ENCODE data around the gene ANKRD33. TPM values are rescaled to one million over a fixed set of nuclear protein-coding genes. Genes with fewer than 3 reads are reported as not detected.

ANKRD33 gene, protein sequence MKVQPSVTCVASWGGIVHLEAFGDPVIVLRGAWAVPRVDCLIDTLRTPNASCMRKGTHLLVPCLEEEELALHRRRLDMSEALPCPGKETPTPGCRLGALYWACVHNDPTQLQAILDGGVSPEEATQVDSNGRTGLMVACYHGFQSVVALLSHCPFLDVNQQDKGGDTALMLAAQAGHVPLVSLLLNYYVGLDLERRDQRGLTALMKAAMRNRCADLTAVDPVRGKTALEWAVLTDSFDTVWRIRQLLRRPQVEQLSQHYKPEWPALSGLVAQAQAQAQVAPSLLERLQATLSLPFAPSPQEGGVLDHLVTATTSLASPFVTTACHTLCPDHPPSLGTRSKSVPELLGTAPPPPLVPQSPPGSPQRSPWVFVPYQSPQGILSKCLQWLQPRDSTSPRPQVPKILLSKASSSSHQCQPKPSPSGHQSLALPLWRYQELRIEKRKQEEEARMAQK
- 0.17 TPM for polyA plus RNA-seq (2013, experiment 1 of 4)
- polyA plus RNA-seq (2013, experiment 2 of 4) = 0.30 TPM
- 0.64 TPM for polyA plus RNA-seq (2013, experiment 3 of 4)
- polyA plus RNA-seq (2013, experiment 4 of 4) = 0.36 TPM

DNA sequence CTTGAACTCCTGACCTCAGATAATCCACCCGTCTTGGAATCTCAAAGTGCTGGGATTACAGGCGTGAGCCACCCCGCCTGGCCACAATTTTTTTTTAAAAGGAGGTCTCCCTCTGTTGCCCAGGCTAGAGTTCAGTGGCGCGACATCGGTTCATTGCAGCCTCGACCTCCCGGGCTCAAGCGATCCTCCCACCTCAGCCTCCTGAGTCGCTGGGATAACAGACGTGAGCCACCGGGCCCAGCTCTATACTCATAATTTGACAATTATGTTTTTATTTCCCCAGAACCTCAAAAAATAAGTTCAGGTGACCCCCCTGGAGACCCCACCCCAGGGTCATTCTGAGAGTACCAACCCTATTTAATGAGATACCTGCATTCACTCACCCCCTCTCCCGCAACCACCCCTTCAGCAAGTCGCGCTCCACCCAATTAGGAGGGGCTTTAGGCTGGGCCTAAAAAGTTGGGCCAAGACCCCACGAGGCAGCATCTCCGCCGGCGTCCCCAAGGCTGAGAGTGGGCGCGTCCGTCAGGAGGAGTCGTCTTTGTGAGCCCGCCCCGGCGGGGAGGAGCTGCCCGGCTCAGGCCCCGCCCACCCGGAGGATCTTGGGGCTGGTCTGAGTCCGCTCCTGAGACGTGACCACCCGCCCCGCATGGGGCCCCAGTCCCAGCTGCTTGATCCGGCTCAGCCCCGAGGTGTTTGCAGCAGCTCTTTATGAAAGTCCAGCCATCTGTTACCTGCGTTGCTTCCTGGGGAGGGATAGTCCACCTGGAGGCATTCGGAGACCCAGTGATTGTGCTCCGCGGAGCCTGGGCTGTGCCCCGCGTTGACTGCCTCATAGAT, at the start of gene ANKRD33:
ANKRD33 (plus strand) TSS at position 628 of the 840 bp plus-strand sequence; CDS start at position 712, 84 bp downstream.
- H3K27me3 ChIP-seq (ENCODE audit: control insufficient read depth, insufficient read depth, low read length, poor library complexity, severe bottlenecking) = peaks cover 3% of the 10 kb centered on the region
- H3K27ac ChIP-seq (ENCODE audit: insufficient read depth, low read depth, low read length, poor library complexity, severe bottlenecking) = no peak within 1 kb of the TSS
- no peaks in the 10 kb centered on the region for H3K4me1 ChIP-seq (ENCODE audit: control insufficient read depth, insufficient read depth, low read length)
- 58% methylated on average over 41 of the region's 41 CpGs for WGBS, 2 experiments
- H3K4me3 ChIP-seq (ENCODE audit: insufficient read depth, low read depth, low read length) = no peak within 1 kb of the TSS
- peaks cover 2% of the 10 kb centered on the region for H3K9me3 ChIP-seq (ENCODE audit: control insufficient read depth, low read length)
- no peaks in the 10 kb centered on the region for H3K36me3 ChIP-seq (ENCODE audit: control insufficient read depth, insufficient read depth, low read length)

DNA sequence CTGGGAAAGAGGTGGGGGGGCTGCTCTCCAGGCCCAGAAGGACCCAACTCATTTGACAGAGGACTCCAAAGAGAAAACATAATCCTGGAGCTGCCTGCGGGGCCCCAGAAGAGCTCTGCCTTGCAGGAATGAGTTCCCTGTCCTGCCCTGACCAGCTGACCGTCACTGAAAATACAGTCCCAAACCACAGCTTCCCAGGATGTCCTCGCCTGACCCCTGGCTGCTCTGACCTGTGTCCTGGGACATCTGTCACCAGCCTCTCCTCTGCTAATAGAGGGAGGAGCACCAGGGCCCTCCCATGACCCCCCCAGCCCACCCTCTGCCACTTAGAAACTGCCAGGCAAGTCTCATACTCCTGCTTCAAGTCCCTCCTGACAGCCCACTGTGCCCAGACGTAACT, 49.1 kb upstream of the ANKRD33 start:
- no peaks in the 10 kb centered on the region for H3K36me3 ChIP-seq (ENCODE audit: control insufficient read depth, insufficient read depth, low read length)
- H3K27me3 ChIP-seq (ENCODE audit: control insufficient read depth, insufficient read depth, low read length, poor library complexity, severe bottlenecking) = no peaks in the 10 kb centered on the region
- H3K27ac ChIP-seq (ENCODE audit: insufficient read depth, low read depth, low read length, poor library complexity, severe bottlenecking) = peak overlapping the region; percentile 88
- peaks cover 93% of the 10 kb centered on the region for H3K4me1 ChIP-seq (ENCODE audit: control insufficient read depth, insufficient read depth, low read length)
- H3K4me3 ChIP-seq (ENCODE audit: insufficient read depth, low read depth, low read length) = no peak overlapping the region
- WGBS, 2 experiments = 65 to 73% methylated on average over 4 of the region's 4 CpGs
- no peaks in the 10 kb centered on the region for H3K9me3 ChIP-seq (ENCODE audit: control insufficient read depth, low read length)

DNA sequence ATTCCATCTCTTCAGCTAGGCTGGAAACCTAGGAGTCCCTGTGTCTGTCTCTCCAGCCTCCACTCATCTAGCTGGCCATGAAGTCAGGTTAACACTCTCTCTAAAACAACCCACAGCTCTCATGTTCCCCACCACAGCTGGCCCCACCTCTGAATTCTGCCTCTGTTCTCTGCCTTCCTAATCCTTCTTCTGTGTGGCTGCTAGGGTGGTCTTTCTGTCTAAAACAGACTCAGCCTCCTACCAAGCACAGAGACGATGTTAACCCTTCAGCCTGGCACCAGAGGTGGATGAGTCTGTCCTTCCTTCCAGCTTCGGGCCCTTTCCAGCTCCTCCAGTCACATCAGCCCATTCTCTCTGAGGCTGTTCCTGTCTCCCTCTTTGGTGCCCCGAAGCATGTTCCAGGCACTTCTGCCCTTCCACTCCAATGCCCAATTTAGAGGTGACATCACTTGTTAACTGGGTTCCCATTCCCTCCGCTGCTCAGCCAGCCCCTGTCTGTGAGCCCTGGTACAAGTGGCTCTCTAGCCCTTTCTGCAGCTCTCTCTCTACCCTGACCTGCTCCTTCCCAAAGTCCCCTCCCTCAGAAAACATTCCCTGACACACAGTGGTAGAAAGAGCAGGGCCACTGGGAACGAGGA, 48.5 kb upstream of the ANKRD33 start:
- Histone ChIP-seq H3K4me3 (ENCODE audit: insufficient read depth, low read depth, low read length) (no peak overlapping the region), H3K36me3 (ENCODE audit: control insufficient read depth, insufficient read depth, low read length) (no peaks in the 10 kb centered on the region), H3K27ac (ENCODE audit: insufficient read depth, low read depth, low read length, poor library complexity, severe bottlenecking) (no peak overlapping the region), H3K4me1 (ENCODE audit: control insufficient read depth, insufficient read depth, low read length) (peaks cover 95% of the 10 kb centered on the region), H3K9me3 (ENCODE audit: control insufficient read depth, low read length) (no peaks in the 10 kb centered on the region), H3K27me3 (ENCODE audit: control insufficient read depth, insufficient read depth, low read length, poor library complexity, severe bottlenecking) (no peaks in the 10 kb centered on the region)
- WGBS, 2 experiments = 71 to 72% methylated on average over 5 of the region's 5 CpGs

DNA sequence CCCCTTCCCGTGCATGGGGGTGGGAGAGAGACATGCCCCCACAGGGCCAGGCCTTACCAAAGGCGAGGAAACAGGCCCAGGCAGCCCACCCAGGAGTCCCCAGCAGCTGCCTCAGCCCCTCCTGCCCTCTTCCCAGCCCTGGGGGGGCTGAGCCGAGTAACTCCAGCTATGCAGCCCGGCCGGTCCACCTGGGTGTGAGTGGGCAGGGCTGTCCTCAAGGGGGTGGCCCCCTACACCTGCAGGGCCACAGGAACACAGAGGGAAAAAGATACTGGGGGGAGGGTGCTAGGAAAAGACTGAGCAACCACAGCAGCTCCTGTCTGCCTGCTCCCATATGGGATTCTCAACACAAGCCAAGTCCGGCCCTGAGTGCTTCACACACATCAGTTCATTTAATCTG, 46.9 kb upstream of the ANKRD33 start:
- H3K4me1 ChIP-seq (ENCODE audit: control insufficient read depth, insufficient read depth, low read length) = peaks cover 96% of the 10 kb centered on the region
- 80 to 82% methylated on average over 6 of the region's 6 CpGs for WGBS, 2 experiments
- H3K27ac ChIP-seq (ENCODE audit: insufficient read depth, low read depth, low read length, poor library complexity, severe bottlenecking) = no peak overlapping the region
- no peaks in the 10 kb centered on the region for H3K9me3 ChIP-seq (ENCODE audit: control insufficient read depth, low read length)
- no peaks in the 10 kb centered on the region for H3K27me3 ChIP-seq (ENCODE audit: control insufficient read depth, insufficient read depth, low read length, poor library complexity, severe bottlenecking)
- H3K36me3 ChIP-seq (ENCODE audit: control insufficient read depth, insufficient read depth, low read length) = no peaks in the 10 kb centered on the region
- H3K4me3 ChIP-seq (ENCODE audit: insufficient read depth, low read depth, low read length) = no peak overlapping the region

DNA sequence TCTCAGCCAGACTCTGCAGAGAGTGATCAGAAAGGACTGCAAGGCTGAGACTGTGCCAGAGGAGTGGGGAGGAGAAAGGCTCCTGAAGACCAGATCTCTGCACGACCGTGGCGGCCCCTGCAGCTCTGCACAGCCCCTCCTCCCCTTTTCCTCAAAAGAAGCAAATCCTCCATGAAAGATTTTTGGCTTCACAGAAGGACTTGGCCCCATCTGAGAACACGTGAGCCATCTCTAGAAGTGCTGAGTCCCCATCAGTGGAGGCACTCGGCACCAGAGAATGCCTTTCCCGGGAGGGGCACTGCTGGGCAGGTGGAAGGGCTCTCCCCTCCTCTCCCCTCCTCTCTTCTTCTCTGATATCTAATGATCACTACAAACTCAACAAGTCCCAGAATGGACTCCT, 46.2 kb upstream of the ANKRD33 start:
- peaks cover 94% of the 10 kb centered on the region for H3K4me1 ChIP-seq (ENCODE audit: control insufficient read depth, insufficient read depth, low read length)
- no peak overlapping the region for H3K4me3 ChIP-seq (ENCODE audit: insufficient read depth, low read depth, low read length)
- no peak overlapping the region for H3K27ac ChIP-seq (ENCODE audit: insufficient read depth, low read depth, low read length, poor library complexity, severe bottlenecking)
- no peaks in the 10 kb centered on the region for H3K36me3 ChIP-seq (ENCODE audit: control insufficient read depth, insufficient read depth, low read length)
- no peaks in the 10 kb centered on the region for H3K9me3 ChIP-seq (ENCODE audit: control insufficient read depth, low read length)
- 28 to 30% methylated on average over 6 of the region's 6 CpGs for WGBS, 2 experiments
- no peaks in the 10 kb centered on the region for H3K27me3 ChIP-seq (ENCODE audit: control insufficient read depth, insufficient read depth, low read length, poor library complexity, severe bottlenecking)

GRCh38 chr12:51844854-51845253, 43.0 kb upstream of the ANKRD33 start:
- no peaks in the 10 kb centered on the region for H3K9me3 ChIP-seq (ENCODE audit: control insufficient read depth, low read length)
- no peak overlapping the region for H3K27ac ChIP-seq (ENCODE audit: insufficient read depth, low read depth, low read length, poor library complexity, severe bottlenecking)
- no peaks in the 10 kb centered on the region for H3K27me3 ChIP-seq (ENCODE audit: control insufficient read depth, insufficient read depth, low read length, poor library complexity, severe bottlenecking)
- H3K4me1 ChIP-seq (ENCODE audit: control insufficient read depth, insufficient read depth, low read length) = peaks cover 68% of the 10 kb centered on the region
- no peaks in the 10 kb centered on the region for H3K36me3 ChIP-seq (ENCODE audit: control insufficient read depth, insufficient read depth, low read length)
- H3K4me3 ChIP-seq (ENCODE audit: insufficient read depth, low read depth, low read length) = no peak overlapping the region
- WGBS, 2 experiments = 90 to 92% methylated on average over 4 of the region's 4 CpGs

GRCh38 chr12:51845482-51845881, 42.4 kb upstream of the ANKRD33 start:
- peaks cover 64% of the 10 kb centered on the region for H3K4me1 ChIP-seq (ENCODE audit: control insufficient read depth, insufficient read depth, low read length)
- 76% methylated on average over 7 of the region's 7 CpGs for WGBS, 2 experiments
- H3K4me3 ChIP-seq (ENCODE audit: insufficient read depth, low read depth, low read length) = no peak overlapping the region
- H3K27ac ChIP-seq (ENCODE audit: insufficient read depth, low read depth, low read length, poor library complexity, severe bottlenecking) = no peak overlapping the region
- H3K27me3 ChIP-seq (ENCODE audit: control insufficient read depth, insufficient read depth, low read length, poor library complexity, severe bottlenecking) = no peaks in the 10 kb centered on the region
- H3K36me3 ChIP-seq (ENCODE audit: control insufficient read depth, insufficient read depth, low read length) = no peaks in the 10 kb centered on the region
- H3K9me3 ChIP-seq (ENCODE audit: control insufficient read depth, low read length) = no peaks in the 10 kb centered on the region

DNA sequence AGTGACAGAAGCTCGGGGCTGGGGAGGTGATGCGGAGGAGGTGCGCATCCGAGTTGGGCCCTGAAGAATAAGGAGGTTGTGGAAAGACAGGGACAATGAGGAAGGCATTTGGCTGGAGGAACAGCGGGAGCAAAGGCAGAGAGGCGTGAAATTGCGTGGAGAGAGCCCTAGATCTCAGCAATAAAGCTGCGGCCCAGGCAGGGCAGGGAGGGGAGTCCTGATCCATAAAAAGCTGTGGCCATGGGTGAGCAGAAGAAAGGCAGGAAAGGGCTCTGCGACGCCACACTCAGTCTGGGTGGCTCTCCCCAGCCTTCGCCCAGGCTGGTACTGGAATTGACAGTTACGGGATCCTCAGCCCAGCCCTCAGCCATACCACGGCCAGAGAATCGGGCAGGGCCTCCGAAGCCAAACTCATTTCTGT, 41.6 kb upstream of the ANKRD33 start:
- no peaks in the 10 kb centered on the region for H3K36me3 ChIP-seq (ENCODE audit: control insufficient read depth, insufficient read depth, low read length)
- 48% methylated on average over 15 of the region's 15 CpGs for WGBS, 2 experiments
- H3K27me3 ChIP-seq (ENCODE audit: control insufficient read depth, insufficient read depth, low read length, poor library complexity, severe bottlenecking) = no peaks in the 10 kb centered on the region
- peaks cover 59% of the 10 kb centered on the region for H3K4me1 ChIP-seq (ENCODE audit: control insufficient read depth, insufficient read depth, low read length)
- peak overlapping the region; percentile 92 for H3K4me3 ChIP-seq (ENCODE audit: insufficient read depth, low read depth, low read length)
- H3K9me3 ChIP-seq (ENCODE audit: control insufficient read depth, low read length) = no peaks in the 10 kb centered on the region
- peak overlapping the region; percentile 84 for H3K27ac ChIP-seq (ENCODE audit: insufficient read depth, low read depth, low read length, poor library complexity, severe bottlenecking)

GRCh38 chr12:51846911-51847642, 40.8 kb upstream of the ANKRD33 start:
- H3K27me3 ChIP-seq (ENCODE audit: control insufficient read depth, insufficient read depth, low read length, poor library complexity, severe bottlenecking) = no peaks in the 10 kb centered on the region
- peak overlapping the region; percentile 92 for H3K4me3 ChIP-seq (ENCODE audit: insufficient read depth, low read depth, low read length)
- no peaks in the 10 kb centered on the region for H3K9me3 ChIP-seq (ENCODE audit: control insufficient read depth, low read length)
- H3K27ac ChIP-seq (ENCODE audit: insufficient read depth, low read depth, low read length, poor library complexity, severe bottlenecking) = peak overlapping the region; percentile 91
- 0% methylated on average over 59 of the region's 59 CpGs for WGBS, 2 experiments
- H3K36me3 ChIP-seq (ENCODE audit: control insufficient read depth, insufficient read depth, low read length) = no peaks in the 10 kb centered on the region
- H3K4me1 ChIP-seq (ENCODE audit: control insufficient read depth, insufficient read depth, low read length) = peaks cover 59% of the 10 kb centered on the region

All from ectodermal cell (in vitro differentiated cells).